Stimulated activated CD4-positive, alpha-beta T cell treated with anti-CD3 and anti-CD28 coated beads, Interleukin-12 subunit alpha, Interleukin-12 subunit beta, amount 100 ng/mL, for 48 hours (primary cell): ENCODE data around the gene SDK1.
"Not testable (repeated sequence)": the region's sequence is repeated elsewhere in the genome, so short reads cannot be mapped to it uniquely, and the experiment has no call there.

ENCODE experiments used
- DNase-seq, 3 donors: peaks; one replicate each; pipeline ENCODE4 v3.0.0-alpha.2; 2020; ENCODE audit warnings: low read depth in 2 of 3, low spot score in 1 of 3

Gene SDK1

DNA sequence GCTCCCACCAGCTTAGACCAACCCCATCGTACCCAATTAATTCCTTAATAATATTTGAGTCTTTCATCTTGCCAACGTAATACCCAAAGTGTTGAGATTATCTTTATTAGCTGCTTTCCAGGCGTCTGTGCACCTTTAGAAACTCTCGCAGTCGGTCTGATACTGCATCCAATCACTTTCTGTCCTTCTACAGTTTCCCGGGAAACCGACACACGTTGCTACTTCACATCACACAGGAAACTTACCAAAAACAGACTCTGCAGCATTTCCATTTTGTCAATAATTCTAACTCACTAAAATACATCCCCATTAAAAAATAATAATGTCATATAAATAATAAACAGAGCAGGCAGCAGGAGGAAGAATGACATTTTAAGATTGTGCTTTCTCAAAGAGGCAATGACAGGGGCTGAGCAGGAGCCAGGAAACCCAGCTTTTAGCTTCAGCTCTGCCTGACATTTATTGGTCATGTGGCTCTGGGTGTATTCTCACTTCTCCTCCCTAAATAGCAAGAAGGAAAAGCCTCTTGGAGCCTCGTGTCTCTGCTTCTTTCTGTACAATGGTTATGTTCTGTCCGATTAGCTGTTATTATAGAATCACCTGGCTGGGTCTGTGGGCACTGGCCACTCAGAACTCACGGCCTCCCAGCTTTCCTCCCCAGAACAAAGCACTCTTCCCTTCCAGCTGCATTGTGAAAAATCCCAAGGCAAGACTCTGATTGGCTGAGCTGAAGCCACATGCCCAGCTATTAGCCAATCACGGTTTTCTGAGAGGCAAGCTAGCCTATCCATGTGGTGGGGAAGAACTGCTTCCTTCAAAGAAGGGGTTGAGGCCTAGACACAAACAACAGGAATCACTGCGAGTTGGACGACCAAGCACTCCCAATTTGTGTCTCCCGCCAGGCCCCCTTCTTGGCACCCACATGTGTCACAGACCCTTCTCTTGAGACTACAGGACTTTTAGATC lies 956.4 kb downstream of the SDK1 start:
- DNase-seq: no peak

GRCh38 chr7:4260116-4260515 lies 959.1 kb downstream of the SDK1 start:
- not testable (repeated sequence) for DNase-seq

DNA sequence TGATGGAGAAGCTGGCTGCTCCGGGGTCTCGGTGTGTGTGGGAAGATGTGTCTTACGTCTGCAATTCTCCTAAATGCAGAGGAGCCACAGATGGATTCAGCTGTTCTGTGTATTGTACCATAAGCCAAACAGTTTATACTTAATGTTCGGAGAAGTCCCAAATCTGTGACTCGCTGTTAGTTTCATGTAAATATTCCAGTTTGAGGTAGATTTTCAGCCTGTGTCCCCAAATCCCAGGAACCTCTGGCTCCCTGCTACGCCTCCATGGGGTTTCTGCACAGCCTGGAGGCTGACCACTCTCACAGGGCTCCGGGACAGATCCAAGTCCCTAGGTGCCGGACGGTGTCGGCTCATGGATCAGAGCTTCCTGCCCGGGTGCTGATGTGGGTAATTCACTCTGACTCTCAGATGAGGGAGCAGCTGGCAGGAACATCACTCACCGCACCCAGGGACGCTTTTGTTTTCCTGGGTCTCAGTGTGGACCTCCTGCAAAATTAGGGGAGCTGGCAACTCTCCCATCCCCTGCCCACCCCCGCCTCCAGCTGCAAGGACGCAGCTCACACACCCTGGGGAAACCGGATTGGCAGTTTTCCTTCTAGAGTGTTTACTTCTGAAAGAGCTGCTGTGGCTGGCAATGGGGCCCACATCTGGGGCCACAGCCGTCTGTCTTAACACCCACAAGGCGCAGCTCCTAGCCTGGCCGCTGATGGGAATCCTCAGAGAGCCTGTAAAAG lies 960.0 kb downstream of the SDK1 start:
- DNase-seq: no peak

GRCh38 chr7:4261601-4261960 lies 960.5 kb downstream of the SDK1 start:
- no peak for DNase-seq

DNA sequence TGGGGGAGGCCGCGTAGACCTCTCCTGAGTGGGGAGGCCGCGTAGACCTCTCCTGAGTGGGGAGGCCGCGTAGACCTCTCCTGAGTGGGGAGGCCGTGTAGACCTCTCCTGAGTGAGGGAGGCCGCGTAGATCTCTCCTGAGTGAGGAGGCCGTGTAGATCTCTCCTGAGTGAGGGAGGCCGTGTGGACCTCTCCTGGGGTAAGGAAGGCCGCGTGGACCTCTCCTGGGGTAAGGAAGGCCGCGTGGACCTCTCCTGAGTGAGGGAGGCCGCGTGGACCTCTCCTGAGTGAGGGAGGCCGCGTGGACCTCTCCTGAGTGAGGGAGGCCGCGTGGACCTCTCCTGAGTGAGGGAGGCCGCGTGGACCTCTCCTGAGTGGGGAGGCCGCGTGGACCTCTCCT lies 963.2 kb downstream of the SDK1 start:
- DNase-seq: not testable (repeated sequence)

DNA sequence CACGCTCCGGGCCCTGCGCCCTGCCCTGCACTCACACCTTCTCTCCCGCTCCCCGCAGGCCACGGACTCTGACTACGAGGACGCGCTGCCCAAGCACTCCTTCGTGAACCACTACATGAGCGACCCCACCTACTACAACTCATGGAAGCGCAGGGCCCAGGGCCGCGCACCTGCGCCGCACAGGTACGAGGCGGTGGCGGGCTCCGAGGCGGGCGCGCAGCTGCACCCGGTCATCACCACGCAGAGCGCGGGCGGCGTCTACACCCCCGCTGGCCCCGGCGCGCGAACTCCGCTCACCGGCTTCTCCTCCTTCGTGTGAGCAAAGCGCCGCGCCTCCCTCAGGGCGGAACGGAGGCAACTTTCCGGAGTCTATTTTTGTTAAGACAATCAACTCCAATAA lies 964.0 kb downstream of the SDK1 start:
- DNase-seq: no peak

GRCh38 chr7:4265676-4266075 lies 964.6 kb downstream of the SDK1 start:
- DNase-seq: no peak

GRCh38 chr7:4266270-4267040 lies 965.4 kb downstream of the SDK1 start:
- no peak for DNase-seq

DNA sequence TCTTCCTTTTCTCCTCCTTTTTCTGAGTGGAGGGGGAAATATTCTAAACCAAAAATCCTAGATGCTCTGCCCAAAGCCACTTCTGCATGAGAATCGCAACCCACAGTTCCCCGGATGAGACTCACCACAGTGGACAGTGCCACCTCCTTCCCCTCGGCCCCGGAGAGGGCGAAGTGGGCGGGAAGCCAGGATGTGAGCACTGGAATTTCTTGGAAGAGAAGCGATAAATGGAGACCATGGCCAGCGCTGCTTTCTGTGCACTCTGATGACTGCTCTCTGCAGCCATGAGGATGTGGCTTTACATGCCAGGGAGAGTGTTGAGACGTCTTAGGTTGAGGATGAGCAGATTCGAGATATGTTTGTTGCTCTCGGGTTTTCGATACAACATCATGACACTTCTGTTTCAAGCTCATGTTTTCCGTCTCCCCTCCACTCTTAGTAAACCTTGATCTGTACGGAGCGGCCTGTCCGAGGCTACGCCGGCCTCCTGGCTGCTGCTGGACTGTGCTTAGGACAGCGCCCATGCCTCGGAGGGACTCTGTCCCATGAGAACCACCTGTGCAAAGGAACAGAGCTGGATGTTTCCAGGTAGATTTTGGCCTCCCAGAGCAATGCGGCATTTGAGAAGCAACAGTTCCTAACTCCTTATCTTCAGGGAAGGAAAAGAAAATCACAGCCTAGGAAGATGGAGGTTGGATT lies 966.4 kb downstream of the SDK1 start:
- DNase-seq: no peak

DNA sequence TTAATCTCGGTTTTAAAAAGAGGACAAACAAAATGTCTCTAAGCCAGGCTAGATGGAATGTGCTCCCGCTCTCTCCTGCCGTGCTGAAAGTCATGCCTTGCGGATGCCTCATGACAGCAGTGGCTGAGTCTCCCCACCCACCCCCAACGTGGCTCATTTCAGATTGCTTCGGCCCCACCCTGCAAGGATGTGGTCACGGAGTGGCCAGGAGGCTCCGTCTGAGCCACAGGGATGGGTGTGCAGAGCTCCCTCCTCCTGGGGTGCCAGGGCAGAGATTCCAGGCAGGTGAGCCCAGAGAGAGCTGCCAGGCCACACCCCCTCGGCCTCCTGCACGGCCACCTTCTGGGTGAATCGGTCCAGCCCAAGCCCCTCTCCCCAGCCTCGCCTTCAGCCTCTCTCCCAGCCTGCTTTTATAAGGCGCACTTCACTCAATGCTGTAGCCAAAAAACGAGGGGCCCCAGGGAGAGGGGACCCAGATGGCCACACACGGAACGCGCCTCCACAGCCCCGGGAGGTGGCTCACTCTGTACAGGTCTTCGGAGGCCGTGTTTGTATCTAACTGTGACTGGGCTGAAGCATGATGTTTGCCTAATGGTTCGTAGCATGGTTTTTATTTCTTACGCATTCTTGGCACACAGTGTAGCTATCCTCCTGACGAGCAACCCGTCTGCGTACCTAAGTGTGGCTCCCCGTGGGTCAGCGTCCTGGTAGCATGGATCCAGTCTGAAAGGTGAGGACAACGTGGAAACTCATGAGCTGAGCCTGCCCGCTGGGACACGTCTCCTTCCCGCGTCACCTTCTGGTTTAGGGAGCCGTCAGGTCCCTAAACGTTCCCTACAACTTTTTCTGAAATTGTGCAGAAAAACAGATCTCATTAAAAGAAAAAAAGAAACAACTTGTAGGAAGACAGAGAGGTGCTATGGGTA lies 967.3 kb downstream of the SDK1 start:
- no peak for DNase-seq

GRCh38 chr7:4269086-4269485 lies 968.0 kb downstream of the SDK1 start:
- DNase-seq: no peak

- DNase-seq: no peak
These were observed 968.7 kb downstream of the SDK1 start for GRCh38 chr7:4269746-4270145.

GRCh38 chr7:4270268-4270667 lies 969.2 kb downstream of the SDK1 start:
- DNase-seq: no peak

- no peak for DNase-seq
These were observed 970.1 kb downstream of the SDK1 start for GRCh38 chr7:4270941-4271715.

GRCh38 chr7:4271716-4272015 lies 970.6 kb downstream of the SDK1 start:
- DNase-seq: no peak

- DNase-seq: no peak
These were observed 971.1 kb downstream of the SDK1 start for GRCh38 chr7:4272141-4272540.

DNA sequence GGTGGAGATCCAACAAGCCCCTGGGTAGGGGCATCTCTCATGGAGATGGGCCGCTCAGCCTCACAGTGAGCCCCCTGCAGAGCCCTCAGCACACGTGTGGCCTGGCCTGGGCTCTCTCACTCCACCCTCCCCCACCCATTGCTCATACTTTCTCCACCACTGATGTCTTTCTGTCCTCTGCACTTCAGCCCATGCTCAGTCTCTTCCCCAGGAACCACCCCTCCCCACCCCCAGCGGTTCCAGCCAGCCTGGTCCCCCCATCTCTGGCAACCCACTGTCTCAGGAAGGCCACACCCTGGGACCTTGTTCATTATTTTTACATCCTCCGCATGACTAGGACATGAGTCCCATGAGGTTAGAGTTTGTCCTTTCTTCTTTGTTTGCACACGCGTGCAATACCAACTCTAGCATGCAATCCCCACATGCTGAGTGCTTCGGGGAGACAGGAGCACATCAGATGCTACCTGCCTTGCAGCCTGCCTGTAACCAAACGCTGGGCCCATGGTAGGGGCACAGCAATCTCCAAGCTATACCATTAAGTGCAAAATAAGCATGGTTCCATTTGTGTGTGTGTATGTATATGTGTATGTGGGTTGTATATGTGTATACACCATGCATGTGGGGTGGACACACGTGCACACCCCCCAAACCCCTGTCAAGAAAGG lies 972.6 kb downstream of the SDK1 start:
- DNase-seq: no peak

GRCh38 chr7:4274286-4274685 lies 973.2 kb downstream of the SDK1 start:
- DNase-seq: no peak

GRCh38 chr7:4277936-4278335 lies 976.9 kb downstream of the SDK1 start:
- no peak for DNase-seq
